OCI-LY3 (cell line): Measurements from ENCODE around the gene FRMPD4.

Experiments
- H2AFZ ChIP-seq: fragments of 200-600, 300-600 bp; shearing (Covaris generic); 2 replicates; pipeline ENCODE4 v1.6.0; 2014; ENCODE audit warnings: antibody characterized with exemption, low read depth, low read length
- H3K27ac ChIP-seq: fragments of 200-600, 300-600 bp; sonication (generic); 2 replicates; pipeline ENCODE4 v1.5.1; 2014; ENCODE audit warnings: mild to moderate bottlenecking, low read length, moderate library complexity, mixed read lengths
- H3K27me3 ChIP-seq: fragments of 200-600, 300-600 bp; sonication (generic); 2 replicates; pipeline ENCODE4 v1.6.1; 2014; ENCODE audit warnings: low read depth, low read length, mixed read lengths
- H3K36me3 ChIP-seq: fragments of 200-600, 300-600 bp; sonication (generic); replicated peaks from 2 replicates; pipeline ENCODE3; 2014; ENCODE audit warnings: low read depth, low read length, mixed read lengths
- H3K4me1 ChIP-seq: fragments of 300-600, 200-600 bp; sonication (generic); 2 replicates; pipeline ENCODE4 v1.6.1; 2014; ENCODE audit warnings: low read length, mixed read lengths
- H3K4me2 ChIP-seq: fragments of 200-600, 300-600 bp; sonication (generic); 2 replicates; pipeline ENCODE4 v1.6.1; 2014; ENCODE audit warnings: low read length, mixed read lengths
- H3K4me3 ChIP-seq: fragments of 300-600, 200-600 bp; sonication (generic); 2 replicates; pipeline ENCODE4 v1.5.1; 2014; ENCODE audit warnings: antibody characterized with exemption, mild to moderate bottlenecking, low read length, moderate library complexity
- H3K79me2 ChIP-seq: fragments of 300-600, 200-600 bp; shearing (Covaris generic); 2 replicates; pipeline ENCODE4 v1.6.1; 2014; ENCODE audit warnings: mild to moderate bottlenecking, low read length, mixed read lengths
- H3K9ac ChIP-seq: fragments of 300-600, 200-600 bp; shearing (Covaris generic); 2 replicates; pipeline ENCODE4 v1.6.0; 2014; ENCODE audit warnings: mild to moderate bottlenecking, low read length, moderate library complexity
- H3K9me3 ChIP-seq: fragments of 200-600, 300-600 bp; shearing (Covaris generic); 2 replicates; pipeline ENCODE4 v1.6.1; 2014; ENCODE audit warnings: low read length, mixed read lengths; ENCODE audit not compliant: insufficient read depth
- H4K20me1 ChIP-seq: fragments of 200-600, 300-600 bp; sonication (generic); 2 replicates; pipeline ENCODE4 v1.6.1; 2016; ENCODE audit warnings: low read length, mixed read lengths; ENCODE audit not compliant: insufficient read depth
- EZH2phosphoT487 ChIP-seq: fragments of 200-600 bp; shearing (Covaris generic); IDR thresholded peaks from 2 replicates; pipeline ENCODE4 v1.6.1; 2018; ENCODE audit warnings: antibody characterized with exemption, mixed run types, low read depth
- TF ChIP-seq, protein P1 (sequence below): fragments of 200-600, 300-600 bp; sonication (generic); IDR thresholded peaks from 2 replicates; pipeline ENCODE4 v1.5.1; 2014; ENCODE audit warnings: antibody characterized with exemption, low read length, low read depth

The FRMPD4 gene

DNA sequence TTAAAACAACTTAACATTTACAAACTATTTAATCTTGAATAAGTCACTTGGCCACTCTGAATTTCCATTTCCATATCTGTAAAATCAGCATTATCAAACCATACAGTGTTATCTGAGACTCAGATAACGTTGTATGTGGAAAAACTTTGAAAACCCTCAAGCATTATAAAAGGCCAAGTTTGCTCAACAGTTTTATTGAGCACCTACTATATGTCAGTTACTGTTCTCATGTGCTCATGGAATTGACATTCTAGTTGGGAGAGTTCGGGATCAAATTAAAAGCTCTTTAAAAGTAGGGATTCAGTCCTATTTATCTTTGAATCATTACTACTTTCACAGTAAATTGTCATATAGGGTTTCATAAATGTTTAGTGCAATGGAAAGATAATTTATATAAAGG lies 97.9 kb downstream of the FRMPD4 start:
- H4K20me1 ChIP-seq = no peaks in the 10 kb centered on the region
- H3K27ac ChIP-seq = no peak overlapping the region
- H3K9me3 ChIP-seq = no peaks in the 10 kb centered on the region
- H3K4me2 ChIP-seq = no peak overlapping the region
- H3K79me2 ChIP-seq = no peaks in the 10 kb centered on the region
- no peak overlapping the region for H2AFZ ChIP-seq
- H3K27me3 ChIP-seq = no peaks in the 10 kb centered on the region
- no peaks in the 10 kb centered on the region for H3K4me1 ChIP-seq
- TF ChIP-seq EZH2phosphoT487 = no peak
- TF ChIP-seq, protein P1, sequence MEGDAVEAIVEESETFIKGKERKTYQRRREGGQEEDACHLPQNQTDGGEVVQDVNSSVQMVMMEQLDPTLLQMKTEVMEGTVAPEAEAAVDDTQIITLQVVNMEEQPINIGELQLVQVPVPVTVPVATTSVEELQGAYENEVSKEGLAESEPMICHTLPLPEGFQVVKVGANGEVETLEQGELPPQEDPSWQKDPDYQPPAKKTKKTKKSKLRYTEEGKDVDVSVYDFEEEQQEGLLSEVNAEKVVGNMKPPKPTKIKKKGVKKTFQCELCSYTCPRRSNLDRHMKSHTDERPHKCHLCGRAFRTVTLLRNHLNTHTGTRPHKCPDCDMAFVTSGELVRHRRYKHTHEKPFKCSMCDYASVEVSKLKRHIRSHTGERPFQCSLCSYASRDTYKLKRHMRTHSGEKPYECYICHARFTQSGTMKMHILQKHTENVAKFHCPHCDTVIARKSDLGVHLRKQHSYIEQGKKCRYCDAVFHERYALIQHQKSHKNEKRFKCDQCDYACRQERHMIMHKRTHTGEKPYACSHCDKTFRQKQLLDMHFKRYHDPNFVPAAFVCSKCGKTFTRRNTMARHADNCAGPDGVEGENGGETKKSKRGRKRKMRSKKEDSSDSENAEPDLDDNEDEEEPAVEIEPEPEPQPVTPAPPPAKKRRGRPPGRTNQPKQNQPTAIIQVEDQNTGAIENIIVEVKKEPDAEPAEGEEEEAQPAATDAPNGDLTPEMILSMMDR = no peak
- H3K4me3 ChIP-seq = no peak overlapping the region
- H3K36me3 ChIP-seq = no peaks in the 10 kb centered on the region
- no peak overlapping the region for H3K9ac ChIP-seq

DNA sequence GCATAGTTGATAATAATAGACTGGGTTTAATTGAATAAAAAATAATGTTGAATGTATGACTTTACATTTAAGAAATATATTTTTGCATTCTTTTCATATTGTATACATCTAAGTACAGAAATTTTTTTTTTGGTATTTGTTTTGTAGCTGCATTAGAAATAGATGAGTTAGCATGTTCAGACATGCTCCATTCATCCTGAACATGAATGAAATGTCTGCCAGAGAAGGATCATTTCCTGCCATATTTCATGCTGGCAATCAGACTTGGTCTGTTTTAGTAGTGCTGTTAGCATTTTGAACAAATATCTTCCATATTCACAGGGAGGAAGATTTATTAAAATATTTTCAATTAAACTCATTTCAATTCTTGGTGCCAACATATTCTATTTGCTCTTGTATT lies 98.9 kb downstream of the FRMPD4 start:
- Histone ChIP-seq H3K79me2 (no peaks in the 10 kb centered on the region), H2AFZ (no peak overlapping the region), H3K27ac (no peak overlapping the region), H3K36me3 (no peaks in the 10 kb centered on the region), H3K27me3 (no peaks in the 10 kb centered on the region), H3K4me1 (no peaks in the 10 kb centered on the region), H4K20me1 (no peaks in the 10 kb centered on the region), H3K4me3 (no peak overlapping the region), H3K9ac (no peak overlapping the region), H3K9me3 (no peaks in the 10 kb centered on the region), H3K4me2 (no peak overlapping the region)
- TF ChIP-seq, protein P1 = no peak
- TF ChIP-seq EZH2phosphoT487 = no peak

DNA sequence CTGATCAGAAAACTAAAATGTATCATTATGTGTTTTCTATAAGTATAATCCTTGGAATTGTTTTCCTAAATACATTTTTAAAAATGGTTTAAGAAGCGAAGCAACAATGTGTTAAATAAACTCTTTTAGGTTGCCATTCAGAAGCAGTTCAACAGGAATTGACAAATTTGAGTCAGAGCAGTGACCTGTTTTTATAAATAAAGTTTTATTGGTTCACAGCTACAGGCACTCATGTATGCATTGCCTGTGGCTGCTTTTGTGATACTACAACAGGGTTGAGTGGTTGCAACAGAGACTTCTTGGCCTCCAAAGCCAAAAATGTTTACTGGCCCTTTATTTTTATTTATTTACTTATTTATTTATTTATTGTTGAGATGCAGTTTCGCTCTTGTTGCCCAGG lies 99.5 kb downstream of the FRMPD4 start:
- H3K4me1 ChIP-seq = no peaks in the 10 kb centered on the region
- no peaks in the 10 kb centered on the region for H3K9me3 ChIP-seq
- TF ChIP-seq EZH2phosphoT487 = no peak
- TF ChIP-seq, protein P1 = no peak
- H3K4me2 ChIP-seq = no peak overlapping the region
- no peaks in the 10 kb centered on the region for H3K36me3 ChIP-seq
- H3K4me3 ChIP-seq = no peak overlapping the region
- H3K27me3 ChIP-seq = no peaks in the 10 kb centered on the region
- no peak overlapping the region for H2AFZ ChIP-seq
- no peaks in the 10 kb centered on the region for H4K20me1 ChIP-seq
- no peaks in the 10 kb centered on the region for H3K79me2 ChIP-seq
- no peak overlapping the region for H3K9ac ChIP-seq
- H3K27ac ChIP-seq = no peak overlapping the region

DNA sequence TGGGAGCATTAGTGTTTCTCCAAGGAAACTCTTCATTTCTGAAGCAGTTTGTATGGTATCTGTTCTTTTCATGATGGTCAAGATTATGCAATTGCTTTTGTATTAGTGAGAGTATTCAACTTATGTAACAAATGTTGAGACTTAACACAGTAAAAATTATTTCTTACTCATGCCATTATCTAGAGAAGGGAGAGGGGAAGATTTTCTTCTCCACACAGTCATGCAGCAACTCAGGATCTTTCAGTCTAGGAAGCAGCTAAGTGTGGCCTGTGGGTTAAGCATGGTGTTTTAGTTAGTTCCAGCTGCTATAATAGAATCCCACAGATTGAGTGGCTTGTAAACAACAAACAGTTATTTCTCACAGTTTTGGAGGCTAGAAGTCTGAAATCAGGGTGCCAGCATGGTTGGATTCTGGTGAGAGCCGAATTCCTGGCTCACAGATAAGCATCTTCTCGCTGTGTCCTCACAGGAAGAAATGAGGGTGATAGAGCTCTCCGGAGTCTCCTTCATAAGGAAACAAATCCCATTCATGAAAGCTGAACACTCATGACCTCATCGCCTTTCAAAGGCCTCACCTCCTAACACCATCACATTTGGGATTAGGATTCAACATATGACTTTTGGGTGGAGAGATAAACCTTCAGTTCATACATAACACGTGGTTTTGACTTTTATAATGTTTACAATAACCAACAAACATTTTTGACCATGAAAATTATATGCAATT lies 101.2 kb downstream of the FRMPD4 start:
- H4K20me1 ChIP-seq = no peaks in the 10 kb centered on the region
- H3K4me2 ChIP-seq = no peak overlapping the region
- TF ChIP-seq EZH2phosphoT487 = no peak
- TF ChIP-seq, protein P1 = no peak
- H3K36me3 ChIP-seq = no peaks in the 10 kb centered on the region
- no peaks in the 10 kb centered on the region for H3K9me3 ChIP-seq
- no peak overlapping the region for H2AFZ ChIP-seq
- H3K27me3 ChIP-seq = no peaks in the 10 kb centered on the region
- H3K9ac ChIP-seq = no peak overlapping the region
- no peak overlapping the region for H3K27ac ChIP-seq
- H3K79me2 ChIP-seq = no peaks in the 10 kb centered on the region
- no peak overlapping the region for H3K4me3 ChIP-seq
- H3K4me1 ChIP-seq = no peaks in the 10 kb centered on the region
